Activated CD8-positive, alpha-beta memory T cell treated with anti-CD3 and anti-CD28 coated beads, Interleukin-2, amount 50 U/mL, for 1 hour (primary cell): ENCODE data around the gene GLCE.
"Not testable (repeated sequence)": the region's sequence is repeated elsewhere in the genome, so short reads cannot be mapped to it uniquely, and the experiment has no call there.

ENCODE experiments used
- DNase-seq: peaks from one replicate; pipeline ENCODE4 v3.0.0-alpha.2; 2020; ENCODE audit errors: extremely low read depth

GLCE gene

DNA sequence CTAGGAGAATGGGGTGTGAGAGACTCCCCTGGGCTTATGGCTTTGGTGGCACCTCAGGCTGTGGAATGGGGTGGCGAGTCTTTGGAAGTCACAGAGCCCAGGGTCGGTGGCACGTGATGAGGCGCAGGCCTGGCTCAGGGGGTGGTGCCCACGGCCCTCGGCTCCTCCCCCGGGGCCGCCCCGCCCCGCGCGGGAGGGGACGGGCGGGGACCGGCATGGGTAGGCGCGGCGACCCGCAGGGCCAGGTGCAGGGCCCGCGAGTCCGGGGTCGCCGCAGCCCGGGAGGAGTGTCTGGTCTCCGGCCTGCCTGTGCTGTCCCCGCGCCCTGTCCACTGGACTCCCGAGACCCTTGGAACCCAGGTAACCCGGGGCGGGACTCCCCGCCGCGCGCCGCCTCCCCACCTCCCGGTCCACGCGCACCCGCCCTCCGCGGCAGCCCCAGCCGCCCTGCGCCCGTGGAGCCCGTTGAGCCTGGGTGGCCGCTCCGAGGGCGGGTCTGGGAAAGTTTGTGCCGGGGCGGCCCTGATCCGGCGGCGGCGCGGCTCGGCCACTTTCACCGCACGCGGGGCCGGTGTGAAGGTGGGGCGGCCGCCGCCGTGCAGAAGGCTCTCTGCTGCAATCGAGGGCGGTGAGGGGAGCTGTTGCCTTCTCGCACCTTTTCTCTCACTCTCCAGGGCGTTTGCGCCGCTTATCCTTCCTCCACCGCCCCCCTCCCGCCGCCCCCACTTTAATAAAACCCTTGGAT is 138.4 kb downstream of the GLCE start, which contains the start of gene PAQR5:
PAQR5 (plus strand) TSS at position 216 of the 745 bp plus-strand sequence. CDS start 61,169 bp downstream, outside the sequence.
- no peak for DNase-seq

DNA sequence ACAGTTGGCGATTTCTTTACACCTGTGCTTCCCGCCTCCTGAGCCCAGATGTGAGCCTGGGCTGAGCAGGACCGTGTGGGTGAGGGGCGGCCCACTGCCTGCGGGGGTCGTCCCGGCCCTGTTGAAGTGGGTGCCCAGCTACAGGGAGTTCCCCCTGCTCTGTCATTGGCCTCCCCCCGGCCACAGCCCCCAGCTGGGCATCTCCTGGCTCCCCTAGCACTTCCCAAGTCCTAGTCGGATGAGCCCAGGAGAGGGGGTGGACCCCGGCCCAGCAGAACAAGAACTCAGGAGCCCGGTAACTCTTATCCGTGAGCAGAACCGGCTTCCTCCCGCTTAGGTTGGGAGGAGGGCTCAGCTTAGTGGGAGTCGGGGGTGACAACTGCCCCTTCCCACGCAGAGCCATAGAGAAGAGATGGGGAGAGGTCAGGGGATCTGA is 139.0 kb downstream of the GLCE start:
- no peak for DNase-seq

DNA sequence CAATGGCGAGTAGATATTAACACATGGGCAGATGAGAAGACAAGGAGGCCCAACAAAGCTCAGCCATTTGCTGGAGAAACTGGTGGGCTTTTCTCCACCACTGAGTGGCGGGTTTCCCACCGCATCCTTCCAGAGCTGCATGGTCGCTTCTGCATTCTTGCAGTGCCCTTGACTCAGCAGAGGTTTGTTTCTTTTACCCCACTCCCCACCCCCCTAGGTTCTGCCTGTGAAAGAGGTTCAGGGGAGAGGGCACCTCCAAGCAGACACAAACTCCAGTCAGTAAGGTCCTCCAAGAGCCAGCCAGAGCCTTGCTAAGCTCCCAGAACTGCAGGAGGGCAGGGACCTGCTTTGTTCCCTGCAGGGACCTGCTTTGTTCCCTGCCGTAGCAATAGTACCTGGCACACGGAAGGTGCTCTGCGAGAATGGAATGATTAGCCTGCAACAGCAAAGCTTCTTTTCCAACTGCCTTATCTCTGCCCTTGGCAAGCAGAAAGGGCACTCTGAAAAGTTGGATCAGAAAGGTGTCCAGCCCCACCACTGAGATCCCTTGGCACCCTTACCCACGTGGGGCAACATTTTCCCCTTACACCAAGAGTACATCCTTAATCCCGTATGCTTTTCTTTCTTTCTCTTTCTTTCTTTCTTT is 139.6 kb downstream of the GLCE start:
- no peak for DNase-seq

DNA sequence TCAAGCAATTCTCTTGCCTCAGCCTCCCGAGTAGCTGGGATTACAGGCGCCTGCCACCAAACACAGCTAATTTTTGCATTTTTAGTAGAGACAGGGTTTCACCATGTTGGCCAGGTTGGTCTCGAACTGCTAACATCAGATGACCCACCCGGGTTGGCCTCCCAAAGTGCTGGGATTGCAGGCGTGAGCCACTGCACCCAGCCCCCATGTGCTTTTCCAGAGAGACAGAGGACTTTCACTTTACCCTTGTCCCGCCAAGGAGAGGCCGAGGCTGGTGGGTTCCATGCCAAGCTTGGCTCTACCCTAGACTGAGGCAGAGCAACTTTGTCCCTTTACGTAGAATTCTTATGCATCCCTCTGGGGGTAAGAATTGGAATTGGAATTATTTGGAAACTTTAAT is 140.7 kb downstream of the GLCE start:
- not testable (repeated sequence) for DNase-seq

DNA sequence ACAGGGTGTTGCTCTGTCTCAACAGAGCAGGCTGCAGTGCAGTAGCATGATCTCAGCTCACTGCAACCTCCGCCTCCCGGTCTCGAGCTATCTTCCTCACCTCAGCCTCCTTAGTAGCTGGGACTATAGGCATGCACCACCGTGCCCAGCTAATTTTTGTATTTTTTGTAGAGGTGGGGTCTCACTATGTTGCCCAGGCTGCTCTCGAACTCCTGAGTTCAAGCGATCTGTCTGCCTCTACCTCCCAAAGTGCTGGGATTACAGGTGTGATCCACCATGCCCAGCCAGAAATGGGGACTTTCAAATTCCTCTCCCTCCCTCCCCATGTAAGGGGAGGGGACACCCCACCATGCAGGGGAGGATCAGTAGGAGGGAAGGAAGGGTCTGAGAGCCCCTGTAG is 141.7 kb downstream of the GLCE start:
- DNase-seq: not testable (repeated sequence)

DNA sequence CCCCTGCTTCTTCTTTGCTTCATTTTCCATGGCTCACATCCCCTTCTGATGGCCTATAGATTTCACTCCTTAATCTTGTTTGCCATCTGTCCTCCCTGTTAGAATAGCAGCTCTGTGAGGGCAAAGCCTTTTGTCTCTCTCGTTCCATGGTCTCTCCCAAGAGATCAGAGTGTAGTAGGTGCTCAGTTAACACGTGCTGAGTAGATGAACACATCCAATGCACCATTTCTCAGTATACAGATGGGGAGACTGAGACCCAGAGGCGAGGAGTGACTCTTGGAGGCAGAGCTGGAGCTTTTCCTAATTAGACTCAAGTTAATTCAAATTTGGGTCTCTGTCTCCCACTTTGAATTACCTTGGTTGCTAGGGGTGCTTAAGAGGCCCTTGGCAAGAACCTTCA is 142.5 kb downstream of the GLCE start:
- no peak for DNase-seq

DNA sequence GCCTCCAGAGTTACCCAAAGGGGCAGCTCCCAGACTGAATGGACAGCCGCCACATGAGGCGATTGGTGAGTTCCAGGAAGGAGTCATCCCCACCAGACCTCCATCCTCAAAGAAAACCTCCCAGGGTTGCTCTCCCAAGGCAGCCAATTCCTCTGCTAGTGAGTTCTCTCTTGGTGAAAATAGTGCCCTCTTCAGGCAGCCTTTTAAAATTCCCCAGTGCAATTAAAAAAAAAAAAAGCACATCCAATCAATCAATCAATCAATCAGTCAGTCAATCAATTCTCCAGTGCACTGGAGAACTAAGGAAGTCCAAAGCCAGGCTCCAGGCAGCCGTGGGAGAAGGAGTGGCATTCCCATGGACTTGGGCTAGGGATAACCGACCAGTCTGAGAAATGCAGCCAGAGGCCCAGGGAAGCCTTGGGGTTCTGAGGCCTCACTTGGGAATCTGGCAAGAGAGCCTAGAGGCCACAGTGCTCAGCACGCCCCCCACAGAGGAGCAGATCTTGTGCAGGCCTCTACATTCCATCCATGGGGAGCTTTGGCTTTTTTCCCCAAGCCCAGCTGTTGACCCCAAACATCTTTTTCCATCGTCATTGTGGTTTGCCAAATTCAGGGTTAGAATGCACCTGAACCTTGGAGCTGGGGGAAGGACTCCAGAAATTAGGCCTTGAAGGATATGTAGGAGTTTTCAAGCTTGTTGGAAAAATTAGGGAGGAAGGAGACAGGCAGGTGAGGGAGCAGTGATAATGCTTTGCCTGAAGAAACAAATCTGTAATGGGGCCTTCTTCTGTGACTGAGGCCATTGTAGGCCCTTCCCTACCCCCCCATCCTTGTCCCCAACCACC is 143.1 kb downstream of the GLCE start:
- no peak for DNase-seq

DNA sequence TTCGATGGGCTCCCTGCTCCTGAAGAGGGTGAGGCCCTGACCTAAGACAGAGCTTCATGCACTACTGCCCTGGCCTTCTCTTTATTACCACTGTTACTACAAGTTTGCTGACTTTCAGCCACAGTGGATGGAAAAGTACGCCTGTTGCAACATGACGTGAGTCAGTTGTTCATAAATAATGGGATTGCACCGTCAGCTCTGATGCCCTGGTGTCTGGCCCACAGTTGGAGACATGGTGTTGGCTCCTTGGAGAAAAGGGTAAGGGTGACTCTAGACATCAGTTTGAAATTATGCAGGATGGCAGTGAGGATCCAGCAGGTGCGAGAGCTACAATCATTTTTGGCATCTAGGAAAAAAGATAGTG is 143.7 kb downstream of the GLCE start:
- DNase-seq: no peak

DNA sequence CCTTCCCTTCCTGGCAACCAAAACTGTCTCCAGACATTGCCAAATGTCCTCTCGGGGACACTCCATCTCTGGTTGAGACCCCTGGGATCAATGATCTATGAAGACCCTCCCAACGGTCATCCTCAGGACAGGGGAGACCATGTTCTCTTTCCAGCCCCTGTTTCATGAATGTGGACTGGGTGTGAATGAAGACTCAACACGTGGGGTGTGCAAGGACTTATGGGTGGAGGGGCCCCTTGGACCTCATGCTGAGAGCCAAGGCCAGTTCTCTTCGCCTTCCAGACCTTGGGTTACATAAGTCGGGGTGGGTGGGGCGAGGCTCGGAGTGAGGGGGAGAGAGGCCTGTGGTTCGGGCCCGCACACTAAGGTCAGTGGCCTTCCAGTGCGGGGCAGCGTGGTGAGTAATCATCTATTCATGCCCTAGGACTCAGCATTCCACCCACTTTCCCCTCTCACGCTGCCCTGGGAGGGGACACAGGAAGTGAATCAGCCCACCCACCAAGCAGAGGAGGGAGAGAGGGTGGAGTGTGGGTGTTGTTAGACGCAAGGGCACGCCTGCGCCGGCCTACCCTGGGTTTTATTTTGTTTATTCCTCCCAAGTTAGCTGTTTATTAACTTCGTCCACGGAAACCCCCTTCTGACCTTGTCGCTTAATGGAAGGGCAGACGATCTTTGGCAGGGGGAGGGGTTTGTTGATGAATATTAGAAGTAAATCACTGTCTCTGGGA is 144.9 kb downstream of the GLCE start:
- no peak for DNase-seq

DNA sequence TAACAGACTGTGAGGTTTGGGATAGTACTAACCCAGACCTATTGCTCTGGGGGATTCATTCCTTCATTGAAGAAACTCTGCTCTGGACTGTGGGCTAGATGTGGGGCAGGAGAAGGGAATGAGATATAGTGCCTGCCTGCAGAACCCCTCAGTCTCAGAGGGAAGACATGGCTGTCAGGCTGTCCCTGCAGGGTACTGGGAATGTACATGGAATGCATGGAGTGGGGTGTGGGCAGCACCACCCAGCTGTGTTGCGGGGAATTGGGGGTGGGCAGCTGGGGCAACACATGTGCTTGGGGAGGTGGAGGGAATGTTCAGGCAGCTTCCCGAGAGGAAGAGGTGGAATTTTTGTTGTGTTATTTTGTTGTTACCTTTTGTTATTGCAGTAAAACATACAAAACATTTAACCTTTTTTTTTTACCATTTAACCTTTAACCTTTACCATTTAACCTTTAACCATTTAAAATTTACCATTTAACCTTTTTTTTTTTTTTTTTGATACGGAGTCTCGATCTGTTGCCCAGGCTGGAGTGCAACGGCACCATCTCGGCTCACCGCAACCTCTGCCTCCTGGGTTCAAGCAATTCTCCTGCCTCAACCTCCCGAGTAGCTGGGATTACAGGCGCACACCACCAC is 145.6 kb downstream of the GLCE start:
- no peak for DNase-seq

DNA sequence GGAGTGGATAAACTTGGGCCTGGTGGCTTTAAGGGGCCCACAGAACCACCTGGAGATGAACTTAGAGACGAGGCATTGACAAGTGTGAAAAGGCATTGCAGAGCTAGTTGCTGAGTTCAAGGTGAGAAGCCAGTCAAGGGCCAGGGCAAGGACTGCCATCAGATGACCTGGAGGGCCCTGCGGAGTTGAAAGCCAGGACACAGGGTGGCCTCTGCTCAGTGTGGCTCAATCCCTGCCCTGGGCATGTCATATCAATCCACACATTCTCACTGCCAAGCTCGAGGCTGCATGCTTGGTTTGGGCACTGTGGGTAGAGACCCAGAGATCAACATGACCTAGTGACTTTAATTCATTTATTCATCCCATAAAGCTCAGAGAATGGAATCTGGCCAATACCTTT is 147.5 kb downstream of the GLCE start:
- DNase-seq: no peak

DNA sequence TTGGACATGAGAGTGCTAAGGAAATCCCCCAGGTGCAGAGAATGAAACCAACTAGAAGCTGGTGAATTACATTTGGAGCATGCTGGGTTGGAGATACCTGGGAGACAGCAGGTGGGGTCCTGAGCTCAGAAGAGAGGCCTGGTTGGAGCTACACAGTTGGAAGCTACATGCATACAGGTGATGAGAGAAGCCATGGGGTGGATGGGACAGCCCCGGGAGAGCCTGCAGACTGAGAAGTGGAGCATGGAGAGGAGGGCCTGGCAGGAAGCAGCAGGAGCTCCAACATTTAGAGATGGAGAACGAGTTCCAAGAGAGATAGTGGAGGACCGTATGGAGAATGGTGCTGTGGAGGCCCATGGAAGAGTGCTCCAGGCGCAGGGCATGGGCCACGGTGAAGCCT is 148.5 kb downstream of the GLCE start:
- DNase-seq: no peak

DNA sequence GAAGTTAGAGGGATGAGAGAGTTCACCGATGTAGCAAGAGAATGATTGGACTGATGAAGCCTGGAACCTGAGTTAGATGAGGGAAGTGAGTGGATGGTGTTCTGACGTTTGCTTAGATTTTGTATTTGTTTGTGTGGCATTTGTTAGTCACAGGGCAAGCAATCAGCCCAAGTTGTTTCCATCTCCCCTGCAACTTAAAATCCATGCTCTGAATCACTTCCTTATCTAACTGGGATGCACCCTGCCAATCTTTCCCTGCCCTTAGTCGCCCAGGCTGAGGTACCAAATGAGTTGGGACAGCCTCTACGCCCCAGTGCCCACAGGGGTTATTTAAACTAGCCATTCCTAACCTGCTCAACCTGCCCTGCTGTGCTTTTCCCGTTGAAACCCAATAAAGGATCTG is 150.9 kb downstream of the GLCE start:
- no peak for DNase-seq

DNA sequence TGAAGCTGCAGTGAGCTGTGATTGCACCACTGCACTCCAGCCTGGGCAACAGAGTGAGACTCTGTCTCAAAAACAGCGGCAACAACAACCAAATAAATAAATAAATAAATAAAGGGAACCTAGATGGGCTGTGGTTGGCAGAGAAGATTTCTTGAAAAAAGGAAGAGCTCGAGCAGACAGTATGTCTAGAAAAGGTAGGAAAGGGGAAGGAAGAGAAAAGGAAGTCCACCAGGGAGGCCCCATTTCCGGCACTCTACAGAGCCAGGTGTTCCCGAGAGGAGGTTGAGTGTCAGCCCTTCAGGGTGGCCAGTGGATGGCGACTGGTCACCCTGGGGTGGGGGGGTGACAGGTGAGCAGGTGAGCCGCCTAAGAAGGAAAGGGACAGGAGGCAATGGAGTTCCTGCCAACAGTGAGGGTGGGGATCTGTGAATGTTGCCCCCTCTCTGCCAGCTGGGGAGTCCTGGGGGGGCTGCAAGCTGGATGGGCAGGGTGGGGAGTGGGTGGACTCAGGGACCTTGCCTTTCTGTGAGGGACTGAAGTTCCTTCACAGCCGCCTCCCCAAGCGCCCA is 153.1 kb downstream of the GLCE start:
- DNase-seq: no peak

DNA sequence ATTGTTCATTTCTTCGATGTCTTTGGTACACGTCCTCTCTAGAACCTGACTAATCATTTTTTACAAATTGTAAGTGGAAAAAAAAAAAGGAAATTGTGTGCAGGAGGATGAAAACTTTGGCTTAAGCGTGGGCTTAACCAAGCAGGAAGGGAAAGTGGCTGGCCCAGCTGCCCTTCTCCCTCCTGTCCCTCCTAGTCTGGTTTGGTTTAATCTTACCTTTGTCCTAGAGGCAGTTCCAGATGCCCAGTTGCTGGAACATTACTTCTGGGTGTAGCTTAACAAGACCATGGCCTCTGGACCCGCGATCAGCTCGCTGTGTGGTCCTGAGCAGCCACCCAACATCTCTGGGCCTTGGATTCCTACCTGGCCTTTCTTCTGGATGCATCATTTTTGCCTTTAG is 153.7 kb downstream of the GLCE start:
- DNase-seq: no peak

DNA sequence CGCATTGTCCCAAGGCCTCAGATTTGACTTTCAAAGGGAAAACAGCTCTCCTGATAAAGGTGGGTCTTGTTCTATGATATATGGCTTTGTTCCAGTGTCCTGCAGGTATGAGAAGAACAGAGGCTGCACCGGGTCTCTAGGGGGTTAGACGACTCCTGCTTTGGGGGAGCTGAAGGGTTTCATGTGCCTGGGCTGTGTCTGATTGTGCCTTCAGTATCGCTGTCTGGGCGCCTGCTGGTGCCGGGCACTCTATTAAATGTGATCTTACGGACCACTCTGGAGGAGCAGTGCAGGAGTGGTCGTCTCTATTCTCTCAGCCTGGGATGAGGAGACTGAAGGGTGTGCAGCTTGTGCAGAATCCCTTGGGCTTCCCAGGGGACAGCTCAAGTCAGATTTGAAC is 154.3 kb downstream of the GLCE start:
- DNase-seq: no peak

DNA sequence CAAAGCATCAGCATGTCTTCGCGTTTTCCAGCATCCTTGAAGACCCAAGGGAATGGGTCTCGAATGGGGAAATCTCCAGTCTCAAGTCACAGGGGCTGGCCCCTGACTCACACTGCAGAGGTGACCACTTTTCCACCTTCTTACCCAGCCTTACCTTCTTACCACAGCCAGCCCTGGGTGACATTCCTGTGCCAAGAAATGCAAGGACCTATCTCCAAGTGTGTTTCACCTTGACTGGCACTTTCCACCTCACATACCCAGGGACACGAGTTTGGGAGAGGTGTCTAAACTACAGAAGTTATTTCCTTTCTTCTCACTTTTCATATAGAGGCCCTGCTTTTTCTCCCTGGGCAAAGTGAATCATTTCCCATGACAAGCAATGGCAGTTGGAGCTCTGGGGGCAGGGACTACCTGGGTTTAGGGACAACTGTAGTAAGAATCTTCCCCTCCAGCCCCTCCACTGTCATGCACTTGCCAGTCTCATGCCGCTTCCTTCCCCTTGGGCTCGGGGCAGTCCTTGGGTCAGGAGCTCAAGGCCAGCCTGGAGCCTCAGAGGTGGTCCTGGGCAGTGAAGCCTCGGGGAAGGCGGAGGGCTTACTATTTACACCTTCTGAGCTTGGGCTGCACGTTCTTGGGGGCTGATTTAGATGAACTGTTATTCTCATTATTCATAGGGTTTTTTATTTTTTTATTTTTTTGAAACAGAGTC is 155.1 kb downstream of the GLCE start:
- no peak for DNase-seq

DNA sequence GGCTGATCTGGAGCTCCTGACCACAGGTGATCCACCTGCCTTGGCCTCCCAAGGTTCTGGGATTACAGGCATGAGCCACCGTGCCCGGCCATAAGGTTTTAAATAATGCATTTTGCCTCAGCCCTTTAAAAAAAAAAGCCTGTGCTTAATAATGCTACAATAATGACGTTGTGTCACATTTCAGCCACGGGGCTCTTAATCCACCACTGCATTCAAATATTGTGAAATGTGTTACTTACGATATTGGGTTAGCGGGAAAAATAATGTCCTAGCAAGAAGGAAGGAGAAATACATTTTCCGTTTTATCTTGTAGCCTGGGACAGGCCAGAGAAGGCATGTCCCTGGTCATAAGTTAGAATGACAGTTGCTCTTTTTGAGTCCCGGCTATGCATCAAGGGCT is 155.9 kb downstream of the GLCE start:
- no peak for DNase-seq

DNA sequence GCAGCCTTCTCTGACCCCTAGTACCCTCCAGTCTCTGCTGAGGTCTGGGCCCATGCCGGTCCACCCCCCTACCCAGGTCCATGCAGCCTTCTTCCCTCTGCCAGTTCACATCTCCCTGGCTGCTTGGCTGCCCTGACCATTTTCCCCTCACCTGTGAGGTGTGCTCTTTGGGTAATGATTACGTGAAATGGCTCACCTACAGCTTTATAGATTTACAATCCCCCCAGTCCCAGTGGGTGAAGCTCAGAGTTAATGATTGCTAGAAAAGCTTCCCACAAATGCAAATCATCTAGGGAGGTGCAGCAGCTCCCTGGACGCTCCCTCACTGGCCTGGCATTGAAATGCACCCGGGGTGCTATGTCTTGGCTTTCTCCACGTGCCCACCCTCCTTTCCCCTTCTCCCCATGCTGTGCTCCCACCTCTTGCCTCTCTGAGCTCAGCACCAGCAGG is 157.0 kb downstream of the GLCE start:
- no peak for DNase-seq

DNA sequence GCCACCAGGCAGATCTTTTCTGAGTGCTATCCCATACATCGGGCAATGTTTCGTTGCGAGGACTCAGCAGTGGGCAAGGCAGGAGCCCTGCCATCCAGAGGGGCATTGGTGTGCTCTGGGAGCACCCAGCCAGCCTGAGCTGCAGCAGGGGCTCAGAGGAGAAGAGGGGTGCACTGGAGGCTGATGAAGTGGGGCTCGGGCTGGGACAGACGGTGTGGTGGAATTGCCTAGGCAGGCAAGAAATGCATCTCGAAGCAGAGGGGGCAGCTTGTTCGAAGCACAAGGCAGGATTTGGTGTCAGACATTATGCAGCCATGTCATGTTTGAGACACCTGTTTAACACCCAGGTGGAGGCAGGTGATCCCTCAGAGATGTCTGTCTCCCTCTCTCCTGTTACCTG is 157.6 kb downstream of the GLCE start:
- DNase-seq: no peak
